GM18517 (cell line): ENCODE results near the gene FAM186B.

ENCODE experiments used
- ATAC-seq: cut with Tn5 transposase; IDR thresholded peaks from one replicate; pipeline ENCODE4 v1.9.1; 2021; ENCODE audit warnings: mild to moderate bottlenecking, moderate library complexity; ENCODE audit not compliant: unreplicated experiment

Gene FAM186B

GRCh38 chr12:49539406-49540228 lies 65.8 kb downstream of the FAM186B start:
- no peak for ATAC-seq

GRCh38 chr12:49538510-49539403 lies 66.7 kb downstream of the FAM186B start, which contains the start of gene KCNH3:
Gene KCNH3, plus strand, starts transcription at chr12:49539030. Its CDS starts 387 bp downstream, at chr12:49539417.
- no peak for ATAC-seq

DNA sequence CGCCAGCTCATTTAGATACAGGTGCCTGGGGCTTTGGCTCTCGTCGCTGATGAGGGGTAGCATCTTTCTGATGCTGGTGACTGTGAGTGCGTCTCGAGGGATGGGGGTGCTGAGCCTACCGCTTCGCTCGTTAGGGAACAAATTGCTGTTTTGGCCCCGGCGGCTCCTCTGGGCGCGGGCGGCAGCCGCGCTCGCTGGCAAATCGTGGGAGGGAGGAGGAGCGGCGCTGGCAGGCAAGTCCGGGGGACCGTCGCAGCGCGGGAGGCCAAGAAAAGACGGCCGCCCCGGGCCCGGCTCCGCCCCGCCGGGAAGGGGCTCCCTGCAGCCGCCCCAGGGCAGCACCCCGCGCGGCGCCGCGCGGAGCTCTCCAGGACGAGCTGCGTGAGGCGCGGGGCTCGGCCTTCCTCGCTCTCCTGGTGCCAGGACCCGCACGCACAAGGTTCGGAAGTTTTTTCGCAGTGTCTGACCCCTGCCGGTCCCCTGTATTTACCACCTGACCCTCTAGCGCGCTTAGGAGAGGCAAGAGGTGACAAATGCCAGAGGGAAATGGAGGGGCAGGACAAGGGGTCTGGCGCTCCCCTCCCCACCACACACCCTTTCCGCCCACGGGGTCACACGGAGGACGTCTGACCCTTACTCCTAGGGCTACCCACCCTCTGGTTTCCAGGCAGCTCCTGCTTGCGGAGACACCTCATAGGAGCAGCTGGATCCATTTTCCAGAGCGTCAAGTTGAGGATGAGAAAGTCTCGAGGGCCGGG lies 67.5 kb downstream of the FAM186B start:
- no peak for ATAC-seq
